Motor neuron (in vitro differentiated cells): ENCODE measurements around the gene ACSL1. TPM values are rescaled to one million over a fixed set of nuclear protein-coding genes. Genes with fewer than 3 reads are reported as not detected.

ENCODE experiments used
- ATAC-seq, 8 experiments: fragments of 200-7000 bp; cut with Tn5 transposase; replicated peaks in 6 of 8; 2 replicates each; pipeline ENCODE4 v1.8.0; 2021; ENCODE audit warnings: mild to moderate bottlenecking in 8 of 8, moderate library complexity in 8 of 8
- H3K27ac ChIP-seq, 2 donors: fragments of 250-450 bp; sonication (Bioruptor Pico); 2 replicates each; pipeline ENCODE4 v1.9.0; 2021; ENCODE audit warnings: antibody characterized with exemption in 2 of 2, mild to moderate bottlenecking in 2 of 2, moderate library complexity in 1 of 2
- H3K4me1 ChIP-seq, 2 donors: fragments of 250-450 bp; sonication (Bioruptor Pico); replicated peaks in 1 of 2; 2 replicates each; pipeline ENCODE4 v1.6.1; 2021; ENCODE audit warnings: antibody characterized with exemption in 2 of 2, mild to moderate bottlenecking in 2 of 2, moderate library complexity in 1 of 2
- H3K4me3 ChIP-seq, 5 donors: fragments of 250-450 bp; sonication (Bioruptor Pico); 2 replicates each; pipeline ENCODE4 v1.9.0; 2021; ENCODE audit warnings: antibody characterized with exemption in 5 of 5, mild to moderate bottlenecking in 5 of 5, moderate library complexity in 4 of 5
- WGBS, 10 experiments: fragments of 450-650 bp; shearing (Covaris generic); methylation state at CpG; one replicate each; pipeline ENCODE4 v1.0.0; 2022; 5-methylcytosine and 5-hydroxymethylcytosine counted together
- in situ Hi-C, 9 experiments: fragments of 400-800 bp; cut with MboI; loops; one replicate each; pipeline ENCODE4 v1.15.0; 2021; ENCODE audit warnings: low sequenced_read_pairs in 9 of 9, low pct_unique_long_range_greater_than_20kb in 2 of 9; ENCODE audit not compliant: unreplicated experiment in 9 of 9
- total RNA-seq, 8 experiments: library from RNA; unstranded; fragments of 300-600 nt; gene quantifications; 2 replicates each; pipeline versions ENCODE4 v1.2.3 to v1.2.4, GENCODE V29; 2022

Gene ACSL1
- total RNA-seq, 8 experiments from 2014 or later: 8.9 to 162 (median 20.6) TPM

DNA sequence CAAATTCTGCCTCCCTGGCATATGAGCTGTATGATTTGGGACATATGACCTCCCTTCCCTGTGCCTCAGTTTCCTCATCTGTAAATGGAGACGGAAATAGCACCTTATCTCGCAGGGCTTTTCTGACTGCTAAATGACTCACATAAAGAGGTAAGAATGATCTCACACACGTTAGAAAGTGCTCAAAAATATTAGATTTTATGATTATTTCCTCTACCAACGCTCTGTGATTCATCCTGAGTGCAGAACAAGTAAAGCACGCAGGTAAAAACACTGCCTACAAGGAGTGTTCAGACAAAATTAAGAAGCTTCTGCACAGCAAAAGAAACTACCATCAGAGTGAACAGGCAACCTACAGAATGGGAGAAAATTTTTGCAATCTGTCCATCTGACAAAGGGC, 21.1 kb downstream of the ACSL1 start:
- no peak for ATAC-seq

DNA sequence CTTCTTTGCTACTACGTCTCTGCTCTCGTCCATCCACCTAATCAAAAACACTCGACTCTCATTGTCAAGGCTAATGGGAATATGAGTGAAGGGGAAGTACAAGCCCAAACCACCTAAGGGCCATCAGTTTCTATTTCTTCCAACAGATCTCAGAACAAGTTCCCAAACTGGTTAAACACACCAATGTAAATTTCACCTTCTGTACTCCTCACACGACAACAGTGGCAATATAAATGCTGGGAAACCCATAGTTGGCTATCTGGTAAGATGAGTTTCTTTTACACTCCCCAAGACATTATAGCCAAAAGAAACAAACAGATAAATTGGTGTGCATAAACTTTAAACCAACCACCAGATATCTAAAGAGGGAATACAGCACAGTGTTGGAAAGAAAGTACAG, 21.9 kb downstream of the ACSL1 start:
- WGBS, 10 experiments: 78 to 100% (median 87%) methylated on average over 1 to 4 of the region's 4 CpGs
- in situ Hi-C loops: no loop called here
- peaks cover 8 to 18% of the 10 kb centered on the region in 2 donors for H3K4me1 ChIP-seq
- H3K4me3 ChIP-seq: no peak overlapping the region
- H3K27ac ChIP-seq: no peak overlapping the region
- ATAC-seq: no peak

More for the DNA sequence above, 21.1 kb downstream of the ACSL1 start:
- in situ Hi-C loops: no loop called here
- WGBS, 10 experiments: 65 to 93% (median 86%) methylated on average over 2 to 5 of the region's 5 CpGs; no CpG with 5 or more reads in 3 of the 10 experiments
- no peak overlapping the region for H3K27ac ChIP-seq
- H3K4me1 ChIP-seq: peaks cover 8 to 18% of the 10 kb centered on the region in 2 donors
- H3K4me3 ChIP-seq: no peak overlapping the region

DNA sequence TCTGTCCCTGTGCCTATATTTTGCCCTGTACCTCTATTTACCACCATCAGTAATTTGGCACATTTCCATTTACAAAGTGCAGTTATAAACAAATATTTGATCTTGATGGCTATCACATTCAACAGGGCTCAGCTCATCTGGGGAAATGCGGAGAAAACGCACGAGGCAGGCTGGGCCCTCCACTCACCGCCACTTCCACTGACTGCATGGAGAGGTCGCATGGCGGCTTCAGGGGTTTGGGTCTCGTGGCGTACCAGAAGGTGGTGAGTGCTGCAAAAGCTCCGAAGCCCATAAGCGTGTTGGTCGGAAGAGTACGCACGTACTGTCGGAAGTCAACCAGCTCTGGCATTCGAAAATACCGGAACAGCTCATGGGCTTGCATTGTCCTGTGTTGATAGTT, 22.6 kb downstream of the ACSL1 start:
- Histone ChIP-seq H3K4me1 (peaks cover 7 to 12% of the 10 kb centered on the region in 2 donors), H3K4me3 (no peak overlapping the region), H3K27ac (no peak overlapping the region)
- no peak for ATAC-seq
- WGBS, 10 experiments: 92 to 100% (median 96%) methylated on average over 2 to 13 of the region's 16 CpGs; no CpG with 5 or more reads in 3 of the 10 experiments
- in situ Hi-C loops: no loop called here

DNA sequence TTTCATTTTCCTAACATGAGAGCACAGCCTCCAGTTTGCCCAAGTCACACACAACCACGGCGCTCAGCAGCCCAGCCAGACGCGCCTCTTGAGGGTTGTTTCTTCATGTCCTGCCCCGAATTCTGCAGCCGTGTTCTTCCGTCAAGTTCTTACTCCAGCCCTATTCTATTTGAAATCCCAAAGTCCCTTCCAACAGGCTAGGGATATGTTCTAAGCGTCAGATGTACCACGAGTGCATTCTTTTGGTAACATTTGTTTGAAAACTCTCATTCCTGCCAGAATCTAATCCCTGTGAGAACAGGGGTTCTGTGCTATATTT, 23.1 kb downstream of the ACSL1 start:
- 23 to 100% (median 90%) methylated on average over 1 to 9 of the region's 9 CpGs; no CpG with 5 or more reads in 2 of the 10 experiments for WGBS, 10 experiments
- in situ Hi-C loops: no loop called here
- Histone ChIP-seq H3K4me1 (peaks cover 2 to 9% of the 10 kb centered on the region in 2 donors), H3K27ac (no peak overlapping the region), H3K4me3 (no peak overlapping the region)
- no peak for ATAC-seq

DNA sequence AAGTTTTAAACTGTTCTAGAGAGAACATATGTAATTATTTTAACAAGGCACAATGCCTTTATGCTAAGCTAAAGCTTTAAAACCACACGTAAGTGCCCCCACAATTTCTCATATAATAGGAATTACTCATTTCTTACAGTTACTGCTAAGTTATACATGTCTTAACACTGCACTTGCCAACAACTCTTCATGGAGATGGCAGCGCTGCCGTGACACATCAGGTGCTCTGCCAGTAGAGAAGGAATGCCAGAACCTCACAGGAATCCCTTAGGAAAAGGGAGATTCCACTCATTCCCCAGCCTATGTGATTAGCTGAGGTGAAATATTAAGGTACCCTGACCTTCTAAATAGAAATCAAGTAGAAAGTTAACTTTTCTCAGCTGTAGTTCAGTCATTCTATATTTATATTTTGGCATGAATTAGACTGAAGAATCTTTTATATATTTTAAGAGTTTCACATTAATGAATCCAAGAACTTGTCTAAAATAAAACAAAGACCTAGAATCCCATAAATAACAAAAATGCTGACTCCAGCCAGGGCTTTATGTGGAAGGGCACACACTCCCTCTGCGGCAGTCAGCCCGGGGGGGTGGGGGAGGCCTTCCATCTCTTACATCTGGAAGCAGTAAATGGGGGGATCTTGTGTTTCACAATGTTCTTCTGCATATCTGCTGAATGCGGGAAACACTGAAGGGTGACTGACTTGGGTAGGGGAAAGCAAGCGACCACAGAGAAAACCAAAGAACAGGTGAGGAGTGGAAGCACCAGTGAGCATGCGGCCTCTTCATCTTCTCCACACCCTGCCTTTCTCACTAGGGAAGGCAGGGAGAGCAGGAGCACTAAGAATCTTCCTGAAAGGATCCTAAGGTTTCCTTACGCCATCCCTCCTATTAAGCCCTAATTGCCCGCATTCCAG, 23.7 kb downstream of the ACSL1 start:
- Histone ChIP-seq H3K4me1 (peaks cover 0 to 9% of the 10 kb centered on the region in 2 donors), H3K27ac (no peak overlapping the region), H3K4me3 (no peak overlapping the region)
- ATAC-seq: peak in 3 of 8 experiments; percentile 7 to 59 (median 10)
- 0 to 90% (median 76%) methylated on average over 2 to 8 of the region's 10 CpGs; no CpG with 5 or more reads in 1 of the 10 experiments for WGBS, 10 experiments
- in situ Hi-C loops: no loop called here

DNA sequence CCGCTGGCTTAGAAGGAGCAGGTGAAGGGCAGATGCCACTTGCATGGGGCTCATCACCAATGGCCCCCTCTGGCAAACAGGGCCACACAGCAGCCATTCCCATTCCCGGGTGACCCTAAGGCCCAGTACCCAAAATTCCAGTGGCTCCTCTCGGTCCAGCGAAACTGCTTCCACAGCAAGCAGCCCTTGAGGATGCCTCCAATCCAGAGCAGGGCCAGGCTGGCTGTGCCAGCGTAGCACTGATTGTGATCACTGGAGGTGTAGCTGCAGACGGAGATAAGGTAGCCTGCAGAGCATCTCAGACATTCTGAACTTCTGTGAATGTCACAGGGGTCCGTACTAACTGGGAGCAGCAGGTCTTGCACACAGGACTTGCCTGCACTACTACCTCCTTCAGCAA, 27.3 kb downstream of the ACSL1 start:
- Histone ChIP-seq H3K4me3 (no peak overlapping the region), H3K27ac (no peak overlapping the region), H3K4me1 (peaks cover 7 to 10% of the 10 kb centered on the region in 2 donors)
- 70 to 100% (median 100%) methylated on average over 1 to 3 of the region's 7 CpGs; no CpG with 5 or more reads in 2 of the 10 experiments for WGBS, 10 experiments
- in situ Hi-C loops: no loop called here
- no peak for ATAC-seq

DNA sequence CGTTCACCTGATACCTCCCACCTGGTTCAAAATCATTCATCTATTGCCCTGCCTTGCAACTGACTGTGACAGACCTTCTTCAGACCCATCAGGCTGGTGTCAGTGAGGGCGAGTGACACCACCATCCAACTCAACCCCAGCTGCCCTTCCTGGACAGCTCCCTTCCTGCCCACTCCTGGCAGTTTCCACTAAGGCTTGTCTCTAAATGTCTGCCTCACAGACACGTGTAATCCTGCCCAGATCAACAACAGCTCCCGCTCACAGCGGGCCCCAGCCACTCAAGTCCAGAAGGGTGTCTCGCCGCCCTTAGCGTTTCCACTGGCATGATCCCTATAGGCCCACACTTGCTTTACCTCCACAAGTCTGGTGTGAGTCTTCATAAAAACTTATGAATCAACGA, 28.9 kb downstream of the ACSL1 start:
- Histone ChIP-seq H3K4me3 (no peak overlapping the region), H3K27ac (no peak overlapping the region), H3K4me1 (peaks cover 16 to 21% of the 10 kb centered on the region in 2 donors)
- no peak for ATAC-seq
- WGBS, 10 experiments: 56 to 100% (median 83%) methylated on average over 1 to 6 of the region's 9 CpGs; no CpG with 5 or more reads in 4 of the 10 experiments
- in situ Hi-C loops: no loop called here

DNA sequence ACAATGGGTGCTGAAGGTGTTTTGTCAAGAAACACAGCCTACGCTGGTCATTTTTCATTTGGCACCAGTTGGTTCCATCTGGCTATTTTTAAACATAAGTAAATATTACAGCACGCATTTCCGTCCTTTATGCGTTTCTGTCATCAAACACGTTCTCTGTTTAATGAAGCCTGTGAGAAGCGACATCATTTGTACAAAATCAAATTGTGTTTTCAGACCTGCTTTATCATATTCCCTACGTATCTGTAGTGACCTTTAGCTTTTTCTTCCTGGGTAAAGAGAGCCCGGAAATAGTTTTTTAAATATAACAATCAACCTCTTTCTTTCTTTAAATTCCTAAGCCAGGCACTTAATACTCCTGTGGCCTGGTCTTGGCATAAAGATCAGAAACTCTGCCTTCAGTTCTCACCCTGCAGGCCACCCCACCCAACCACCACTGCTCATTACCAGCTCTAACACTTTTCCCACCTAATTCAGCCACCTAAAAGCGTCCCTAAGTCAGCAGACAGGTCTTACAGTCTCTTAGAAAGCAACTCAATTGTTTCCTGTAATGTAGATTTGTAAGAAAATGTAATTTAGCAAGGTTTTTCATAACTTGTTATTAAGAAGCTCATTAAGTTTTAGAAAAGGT, 30.4 kb downstream of the ACSL1 start:
- H3K4me3 ChIP-seq: no peak overlapping the region
- in situ Hi-C loops: no loop called here
- 17 to 96% (median 89%) methylated on average over 4 to 9 of the region's 9 CpGs for WGBS, 10 experiments
- ATAC-seq: peak in 1 of 8 experiments; percentile 28
- H3K4me1 ChIP-seq: peaks cover 16 to 21% of the 10 kb centered on the region in 2 donors
- H3K27ac ChIP-seq: no peak overlapping the region

DNA sequence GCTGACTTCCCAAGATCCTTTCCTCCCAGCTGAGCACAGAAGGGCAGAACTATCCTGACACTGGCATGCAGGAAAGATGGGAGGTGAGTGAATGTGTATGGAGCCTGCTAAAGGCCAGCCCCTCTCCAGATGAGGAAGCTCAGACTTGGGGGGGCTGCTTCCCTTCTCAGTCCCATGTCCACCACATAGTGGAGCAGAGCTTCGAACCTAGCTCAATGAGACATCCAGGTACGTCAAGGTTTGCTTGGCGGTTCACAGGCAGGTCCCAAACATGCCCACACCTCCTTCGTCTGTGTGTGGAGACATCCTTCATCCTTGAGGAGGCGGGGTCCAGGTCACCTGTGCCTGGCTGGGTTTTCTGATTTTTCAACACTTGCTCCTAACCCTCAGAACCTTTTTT, 31.3 kb downstream of the ACSL1 start:
- H3K27ac ChIP-seq: no peak overlapping the region
- H3K4me3 ChIP-seq: no peak overlapping the region
- 80 to 100% (median 97%) methylated on average over 1 to 3 of the region's 5 CpGs; no CpG with 5 or more reads in 4 of the 10 experiments for WGBS, 10 experiments
- no peak for ATAC-seq
- in situ Hi-C loops: no loop called here
- H3K4me1 ChIP-seq: peaks cover 16 to 21% of the 10 kb centered on the region in 2 donors

DNA sequence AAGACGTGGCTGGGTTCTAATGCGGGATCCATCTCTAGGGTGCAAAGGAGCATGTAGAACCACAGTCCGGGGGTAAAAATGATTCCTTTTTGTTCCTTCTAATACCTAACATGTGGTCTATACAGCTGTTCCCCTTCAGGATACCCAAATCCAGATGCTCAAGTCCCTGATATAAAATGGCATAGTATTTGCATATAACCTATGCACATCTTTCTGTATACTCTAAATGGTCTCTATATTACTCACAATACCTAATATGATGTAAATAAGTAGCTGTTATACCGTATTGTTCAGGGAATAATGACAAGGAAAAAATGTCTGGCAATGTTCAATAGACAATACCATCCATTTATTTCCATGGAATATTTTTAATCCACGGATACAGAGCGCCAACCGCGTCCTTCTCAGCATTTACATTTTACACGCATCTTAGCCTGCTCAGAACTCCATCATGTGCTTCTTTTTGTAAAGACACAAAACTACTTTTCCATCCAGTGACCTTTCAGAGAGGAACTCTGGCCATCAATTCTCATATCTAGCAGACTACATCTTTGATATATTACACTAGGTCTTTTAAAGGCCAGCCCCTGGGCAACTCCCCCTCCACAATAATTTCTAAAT, 31.9 kb downstream of the ACSL1 start:
- WGBS, 10 experiments: 0 to 100% (median 79%) methylated on average over 1 to 9 of the region's 9 CpGs; no CpG with 5 or more reads in 1 of the 10 experiments
- in situ Hi-C loops: no loop called here
- H3K27ac ChIP-seq: no peak overlapping the region
- peak in 1 of 8 experiments; percentile 36 for ATAC-seq
- H3K4me1 ChIP-seq: peaks cover 16 to 21% of the 10 kb centered on the region in 2 donors
- no peak overlapping the region for H3K4me3 ChIP-seq

DNA sequence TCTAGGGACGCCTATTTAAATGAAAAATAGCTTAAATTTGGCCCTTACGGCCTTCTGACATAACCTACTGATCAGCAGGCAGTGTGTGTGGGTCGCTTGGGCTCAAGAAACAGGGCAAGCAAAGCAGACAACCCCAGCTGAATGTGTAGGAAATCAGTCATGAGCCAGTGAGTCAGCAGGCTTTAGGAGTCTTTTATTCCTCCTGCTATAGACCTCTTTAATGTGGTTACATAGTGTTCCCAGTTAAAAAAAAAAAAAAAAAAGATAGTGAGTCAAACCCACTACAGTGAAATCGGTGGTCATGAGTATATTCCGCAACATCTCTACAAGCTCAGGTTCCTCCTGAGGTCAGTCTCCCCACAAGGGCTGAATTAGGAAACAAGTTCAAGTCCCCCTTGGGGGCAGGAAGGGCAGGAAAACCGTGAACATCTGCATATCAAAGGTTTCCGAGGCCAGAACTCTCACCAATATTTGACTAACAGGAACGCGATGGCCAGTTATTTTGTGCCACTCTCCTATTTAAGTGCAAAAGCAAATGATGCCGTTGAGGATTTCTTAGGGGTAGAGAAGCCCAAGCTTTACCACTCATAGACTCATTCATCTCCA, 32.7 kb downstream of the ACSL1 start:
- no peak overlapping the region for H3K4me3 ChIP-seq
- peaks cover 16 to 21% of the 10 kb centered on the region in 2 donors for H3K4me1 ChIP-seq
- WGBS, 10 experiments: 9 to 47% (median 27%) methylated on average over 3 to 10 of the region's 10 CpGs; no CpG with 5 or more reads in 1 of the 10 experiments
- H3K27ac ChIP-seq: peak overlapping the region in 1 of 2 donors; percentile 21
- in situ Hi-C loops: no loop called here
- ATAC-seq: peak; percentile 57 to 99 (median 97)

DNA sequence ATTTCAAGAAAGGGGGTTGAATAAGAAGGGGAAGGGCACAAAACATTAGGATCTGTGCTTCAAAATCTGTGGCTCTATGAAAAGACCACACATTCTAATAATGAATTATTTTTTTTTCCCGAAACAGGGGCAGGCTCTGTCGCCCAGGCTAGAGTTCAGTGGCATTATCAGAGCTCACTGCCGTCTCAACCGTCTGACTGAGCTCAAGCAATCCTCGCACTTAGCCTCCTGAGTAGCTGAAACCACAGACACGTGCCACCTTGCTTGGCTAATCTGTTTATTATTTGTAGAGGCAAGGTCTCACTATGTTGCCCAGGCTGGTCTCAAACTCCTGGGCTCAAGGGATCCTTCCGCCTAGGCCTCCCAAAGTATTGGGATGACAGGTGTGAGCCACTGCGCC, 33.4 kb downstream of the ACSL1 start:
- in situ Hi-C loops: no loop called here
- no peak overlapping the region for H3K27ac ChIP-seq
- no peak overlapping the region for H3K4me3 ChIP-seq
- peaks cover 16 to 21% of the 10 kb centered on the region in 2 donors for H3K4me1 ChIP-seq
- peak in 1 of 8 experiments; percentile 3 for ATAC-seq
- 75 to 100% (median 100%) methylated on average over 1 to 5 of the region's 8 CpGs; no CpG with 5 or more reads in 2 of the 10 experiments for WGBS, 10 experiments
